C4-2B (cell line): ENCODE data around the gene IL32.

Experiments
- CTCF ChIP-seq: fragments of 450-650 bp; conservative IDR thresholded peaks from 2 replicates; pipeline ENCODE4 v1.5.1; 2017; ENCODE audit warnings: mild to moderate bottlenecking
- ZFX ChIP-seq: fragments of 450-650 bp; IDR thresholded peaks from 2 replicates; pipeline ENCODE4 v1.6.1; 2017

- TF ChIP-seq CTCF (no peak), ZFX (no peak)
Measured at GRCh38 chr16:3049921-3050481, 15.4 kb upstream of the IL32 start.
